MM.1S (cell line): ENCODE results near the gene MICU1.
"Not testable (repeated sequence)": the region's sequence is repeated elsewhere in the genome, so short reads cannot be mapped to it uniquely, and the experiment has no call there.

ENCODE experiments used
- DNase-seq: peaks from one replicate; pipeline ENCODE4 v3.0.0-alpha.2; 2015
- H2AFZ ChIP-seq: fragments of 300-600 bp; sonication (generic); 2 replicates; pipeline ENCODE4 v1.6.0; 2016; ENCODE audit warnings: antibody characterized with exemption, low read length
- H3F3A ChIP-seq: fragments of 300-600 bp; sonication (generic); 2 replicates; pipeline ENCODE4 v1.6.1; 2016; ENCODE audit warnings: mild to moderate bottlenecking, antibody characterized with exemption, low read length, moderate library complexity, mixed read lengths; ENCODE audit not compliant: insufficient read depth
- H3K27ac ChIP-seq: fragments of 300-600 bp; sonication (generic); 2 replicates; pipeline ENCODE4 v1.5.1; 2016; ENCODE audit warnings: mild to moderate bottlenecking, low read length
- H3K27me3 ChIP-seq: fragments of 300-600 bp; sonication (generic); replicated peaks from 2 replicates; pipeline ENCODE4 v1.6.0; 2016; ENCODE audit warnings: low read length; ENCODE audit not compliant: insufficient read depth
- H3K36me3 ChIP-seq: fragments of 300-600 bp; sonication (generic); replicated peaks from 2 replicates; pipeline ENCODE4 v1.6.1; 2016; ENCODE audit warnings: mild to moderate bottlenecking, low read length, mixed read lengths; ENCODE audit not compliant: insufficient read depth
- H3K4me1 ChIP-seq: fragments of 300-600 bp; sonication (generic); 2 replicates; pipeline ENCODE4 v1.6.1; 2016; ENCODE audit warnings: low read length, mixed read lengths
- H3K4me2 ChIP-seq: fragments of 300-600 bp; sonication (generic); 2 replicates; pipeline ENCODE4 v1.6.0; 2016; ENCODE audit warnings: low read depth, low read length
- H3K4me3 ChIP-seq: fragments of 300-600 bp; sonication (generic); 2 replicates; pipeline ENCODE4 v1.5.1; 2016; ENCODE audit warnings: low read length, mixed read lengths
- H3K79me2 ChIP-seq: fragments of 300-600 bp; sonication (generic); 2 replicates; pipeline ENCODE4 v1.6.1; 2016; ENCODE audit warnings: mixed run types, low read length, mixed read lengths
- H3K9ac ChIP-seq: fragments of 300-600 bp; sonication (generic); 2 replicates; pipeline ENCODE4 v1.6.1; 2016; ENCODE audit warnings: low read length, mixed read lengths
- H3K9me2 ChIP-seq: fragments of 300-600 bp; sonication (generic); replicated peaks from 2 replicates; pipeline ENCODE4 v1.6.1; 2016; ENCODE audit warnings: mild to moderate bottlenecking, low read length, mixed read lengths; ENCODE audit not compliant: insufficient read depth
- H3K9me3 ChIP-seq: fragments of 300-600 bp; sonication (generic); replicated peaks from 2 replicates; pipeline ENCODE4 v1.6.1; 2016; ENCODE audit warnings: mild to moderate bottlenecking, low read length, mixed read lengths; ENCODE audit not compliant: insufficient read depth
- H4K20me1 ChIP-seq: fragments of 300-600 bp; sonication (generic); 2 replicates; pipeline ENCODE4 v1.6.1; 2016; ENCODE audit warnings: mild to moderate bottlenecking, low read length, moderate library complexity, mixed read lengths; ENCODE audit not compliant: insufficient read depth
- CTCF ChIP-seq: fragments of 300-600 bp; sonication (generic); IDR thresholded peaks from 2 replicates; pipeline ENCODE4 v1.5.1; 2016; ENCODE audit warnings: antibody characterized with exemption, low read length, mixed read lengths
- EZH2 ChIP-seq: fragments of 300-600 bp; sonication (generic); optimal IDR thresholded peaks from 2 replicates; pipeline ENCODE3; 2017; ENCODE audit warnings: low read depth, mild to moderate bottlenecking, antibody characterized with exemption, low read length, mixed read lengths
- EZH2phosphoT487 ChIP-seq: fragments of 300-600 bp; sonication (generic); IDR thresholded peaks from 2 replicates; pipeline ENCODE4 v1.6.1; 2018; ENCODE audit warnings: antibody characterized with exemption, low read length

MICU1 gene

GRCh38 chr10:72625608-72626443 lies at the start of gene MICU1:
Gene MICU1, minus strand, starts transcription at chr10:72626079. Its CDS starts 59,286 bp downstream, at chr10:72566793.
- Histone ChIP-seq H3K9me2 (no peaks in the 10 kb centered on the region), H3K27ac (peak within 1 kb of the TSS; percentile 78; the same call in 1 of the 2 replicates), H3K4me2 (peak within 1 kb of the TSS; percentile 71), H3K36me3 (no peaks in the 10 kb centered on the region), H2AFZ (peak within 1 kb of the TSS; percentile 84), H3K9me3 (no peaks in the 10 kb centered on the region), H3K4me1 (peaks cover 4% of the 10 kb centered on the region; the same call in 1 of the 2 replicates), H3F3A (peaks cover 5% of the 10 kb centered on the region), H4K20me1 (peaks cover 1% of the 10 kb centered on the region; the same call in 1 of the 2 replicates), H3K79me2 (peaks cover 39% of the 10 kb centered on the region), H3K4me3 (peak within 1 kb of the TSS; percentile 94), H3K9ac (peak within 1 kb of the TSS; percentile 78), H3K27me3 (no peaks in the 10 kb centered on the region)
- TF ChIP-seq CTCF (no peak), EZH2phosphoT487 (no peak), EZH2 (no peak)
- peak; percentile 97 for DNase-seq

- not testable (repeated sequence) for H3K79me2 ChIP-seq, H3K4me3 ChIP-seq, H3F3A ChIP-seq, H3K9me3 ChIP-seq, H3K4me2 ChIP-seq, H3K9ac ChIP-seq, H2AFZ ChIP-seq, H3K36me3 ChIP-seq, H3K9me2 ChIP-seq, H3K27me3 ChIP-seq, DNase-seq, H4K20me1 ChIP-seq, H3K4me1 ChIP-seq, H3K27ac ChIP-seq
Measured at GRCh38 chr10:72674174-72674573, 48.3 kb upstream of the MICU1 start.

- no peaks in the 10 kb centered on the region for H4K20me1 ChIP-seq
- no peaks in the 10 kb centered on the region for H3K36me3 ChIP-seq
- no peak overlapping the region for H3K27ac ChIP-seq
- H3K4me2 ChIP-seq = no peak overlapping the region
- H3K4me3 ChIP-seq = no peak overlapping the region
- no peaks in the 10 kb centered on the region for H3K4me1 ChIP-seq
- H3K9ac ChIP-seq = no peak overlapping the region
- H3K27me3 ChIP-seq = no peaks in the 10 kb centered on the region
- no peaks in the 10 kb centered on the region for H3F3A ChIP-seq
- TF ChIP-seq EZH2 (no peak), CTCF (no peak)
- no peak for DNase-seq
- H3K79me2 ChIP-seq = no peaks in the 10 kb centered on the region
- H2AFZ ChIP-seq = no peak overlapping the region
- H3K9me2 ChIP-seq = no peaks in the 10 kb centered on the region
- no peaks in the 10 kb centered on the region for H3K9me3 ChIP-seq
Measured at GRCh38 chr10:72673280-72673679, 47.4 kb upstream of the MICU1 start.
